ENCODE results near the gene PDIA2. TPM values are rescaled to one million over a fixed set of nuclear protein-coding genes. Genes with fewer than 3 reads are reported as not detected.

PDIA2 gene
- total RNA-seq, 1 donor from 2014 or later: 11.8 TPM

DNA sequence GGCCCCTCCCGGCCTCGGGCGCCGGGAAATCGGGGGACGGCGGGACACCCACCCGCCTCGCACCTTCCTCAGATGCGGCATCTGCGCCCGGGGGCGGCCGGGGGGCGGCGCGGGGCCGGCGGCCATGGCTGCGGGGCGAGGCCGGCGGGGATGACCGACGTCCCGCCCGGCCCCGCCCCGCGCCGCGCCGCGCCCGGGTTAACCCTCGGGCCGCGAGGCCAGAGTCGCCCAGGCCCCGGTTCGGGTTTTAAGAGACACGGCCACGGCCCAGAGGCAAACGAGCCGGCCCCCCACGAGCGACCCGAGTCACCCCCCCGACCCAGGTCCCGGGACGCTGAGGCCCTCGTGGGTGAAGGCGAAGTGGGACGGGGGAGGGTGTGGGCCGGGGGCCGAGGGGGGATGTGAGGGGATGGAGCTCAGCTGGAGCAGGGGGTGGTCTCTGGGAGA, 7.2 kb upstream of the PDIA2 start, which contains the start of gene RGS11:
RGS11 (minus strand) TSS at position 159 of the 447 bp plus-strand sequence; CDS start at position 126, 33 bp downstream.
- H3K36me3 Mint-ChIP-seq (ENCODE audit: unreplicated experiment): peaks cover 4% of the 10 kb centered on the region
- TF ChIP-seq, protein P1, sequence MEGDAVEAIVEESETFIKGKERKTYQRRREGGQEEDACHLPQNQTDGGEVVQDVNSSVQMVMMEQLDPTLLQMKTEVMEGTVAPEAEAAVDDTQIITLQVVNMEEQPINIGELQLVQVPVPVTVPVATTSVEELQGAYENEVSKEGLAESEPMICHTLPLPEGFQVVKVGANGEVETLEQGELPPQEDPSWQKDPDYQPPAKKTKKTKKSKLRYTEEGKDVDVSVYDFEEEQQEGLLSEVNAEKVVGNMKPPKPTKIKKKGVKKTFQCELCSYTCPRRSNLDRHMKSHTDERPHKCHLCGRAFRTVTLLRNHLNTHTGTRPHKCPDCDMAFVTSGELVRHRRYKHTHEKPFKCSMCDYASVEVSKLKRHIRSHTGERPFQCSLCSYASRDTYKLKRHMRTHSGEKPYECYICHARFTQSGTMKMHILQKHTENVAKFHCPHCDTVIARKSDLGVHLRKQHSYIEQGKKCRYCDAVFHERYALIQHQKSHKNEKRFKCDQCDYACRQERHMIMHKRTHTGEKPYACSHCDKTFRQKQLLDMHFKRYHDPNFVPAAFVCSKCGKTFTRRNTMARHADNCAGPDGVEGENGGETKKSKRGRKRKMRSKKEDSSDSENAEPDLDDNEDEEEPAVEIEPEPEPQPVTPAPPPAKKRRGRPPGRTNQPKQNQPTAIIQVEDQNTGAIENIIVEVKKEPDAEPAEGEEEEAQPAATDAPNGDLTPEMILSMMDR (IDR thresholded peaks at IDR 0.05; ENCODE audit: partially characterized antibody, unreplicated experiment): no peak
- no peak for DNase-seq
- H3K27ac Mint-ChIP-seq (ENCODE audit: unreplicated experiment): peak within 1 kb of the TSS; percentile 66
- peak within 1 kb of the TSS; percentile 64 for H3K4me3 Mint-ChIP-seq (ENCODE audit: unreplicated experiment)
- H3K27me3 Mint-ChIP-seq (ENCODE audit: unreplicated experiment): peaks cover 9% of the 10 kb centered on the region
- H3K4me1 Mint-ChIP-seq (ENCODE audit: low read depth, unreplicated experiment): peaks cover 1% of the 10 kb centered on the region
- H3K9me3 Mint-ChIP-seq (ENCODE audit: unreplicated experiment): peaks cover 4% of the 10 kb centered on the region

DNA sequence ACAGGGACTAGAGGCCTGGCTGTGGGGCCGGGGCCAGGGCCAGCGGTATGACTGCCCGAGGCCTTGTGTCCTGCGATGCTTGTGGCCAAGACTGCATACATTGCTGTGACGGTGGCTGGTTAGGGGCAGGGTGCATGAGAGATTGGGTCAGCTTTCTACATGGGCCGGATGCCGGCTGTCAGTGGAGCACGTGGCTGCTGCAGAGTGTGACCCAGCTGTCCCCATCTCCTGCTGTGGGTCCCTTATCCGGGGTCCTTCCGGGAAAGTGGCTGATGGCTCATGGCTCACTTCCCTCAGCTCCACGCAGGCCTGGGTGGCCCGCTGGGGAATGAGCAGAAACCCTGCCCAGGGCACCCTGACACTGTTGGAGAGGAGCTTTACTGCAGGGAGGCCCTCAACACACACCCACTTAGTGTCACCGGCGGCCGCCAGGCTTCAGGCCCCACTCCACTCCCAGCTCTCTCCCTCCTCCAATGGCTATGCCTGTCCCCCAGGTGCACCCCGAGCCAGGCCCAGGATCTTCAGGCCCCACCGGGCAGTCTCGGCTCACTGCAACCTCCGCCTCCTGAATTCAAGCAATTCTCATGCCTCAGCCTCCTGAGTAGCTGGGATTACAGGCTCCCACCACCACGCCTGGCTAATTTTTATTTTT, 6.4 kb upstream of the PDIA2 start:
- H3K4me3 Mint-ChIP-seq (ENCODE audit: unreplicated experiment): peak overlapping the region; percentile 64
- peaks cover 4% of the 10 kb centered on the region for H3K9me3 Mint-ChIP-seq (ENCODE audit: unreplicated experiment)
- H3K36me3 Mint-ChIP-seq (ENCODE audit: unreplicated experiment): peaks cover 4% of the 10 kb centered on the region
- DNase-seq: no peak
- H3K4me1 Mint-ChIP-seq (ENCODE audit: low read depth, unreplicated experiment): peaks cover 1% of the 10 kb centered on the region
- peaks cover 9% of the 10 kb centered on the region for H3K27me3 Mint-ChIP-seq (ENCODE audit: unreplicated experiment)
- TF ChIP-seq, protein P1 (IDR thresholded peaks at IDR 0.05; ENCODE audit: partially characterized antibody, unreplicated experiment): no peak
- H3K27ac Mint-ChIP-seq (ENCODE audit: unreplicated experiment): peak overlapping the region; percentile 66

DNA sequence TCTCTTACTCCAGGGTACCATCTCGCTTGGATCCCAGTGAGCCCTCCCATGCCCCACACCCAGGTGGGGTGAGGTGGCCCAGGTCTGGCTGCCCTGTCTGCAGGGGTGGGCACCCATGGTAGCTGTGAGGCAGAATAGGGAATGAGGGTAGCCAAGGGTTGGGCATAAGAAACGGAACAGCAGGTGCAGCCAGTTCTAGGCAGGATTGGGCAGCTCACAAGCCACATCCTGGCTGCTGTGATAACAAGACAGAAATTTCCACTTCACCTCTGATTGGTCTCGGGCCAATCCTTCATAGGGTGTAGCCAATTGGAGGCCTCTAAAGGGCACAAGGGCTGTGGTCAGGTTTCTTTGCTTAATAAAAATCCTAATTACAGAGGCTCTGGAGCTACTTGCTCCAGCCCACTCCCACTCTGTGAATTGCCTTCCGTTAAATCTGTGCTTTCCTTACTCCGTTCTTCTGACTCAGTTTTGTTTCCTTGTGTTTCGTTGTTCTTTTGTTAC, 4.0 kb upstream of the PDIA2 start:
- Mint-ChIP-seq H3K4me1 (ENCODE audit: low read depth, unreplicated experiment) (no peaks in the 10 kb centered on the region), H3K27ac (ENCODE audit: unreplicated experiment) (peak overlapping the region; percentile 44), H3K9me3 (ENCODE audit: unreplicated experiment) (peaks cover 4% of the 10 kb centered on the region), H3K27me3 (ENCODE audit: unreplicated experiment) (peaks cover 9% of the 10 kb centered on the region), H3K4me3 (ENCODE audit: unreplicated experiment) (no peak overlapping the region), H3K36me3 (ENCODE audit: unreplicated experiment) (no peaks in the 10 kb centered on the region)
- DNase-seq: no peak
- TF ChIP-seq, protein P1 (IDR thresholded peaks at IDR 0.05; ENCODE audit: partially characterized antibody, unreplicated experiment): no peak

DNA sequence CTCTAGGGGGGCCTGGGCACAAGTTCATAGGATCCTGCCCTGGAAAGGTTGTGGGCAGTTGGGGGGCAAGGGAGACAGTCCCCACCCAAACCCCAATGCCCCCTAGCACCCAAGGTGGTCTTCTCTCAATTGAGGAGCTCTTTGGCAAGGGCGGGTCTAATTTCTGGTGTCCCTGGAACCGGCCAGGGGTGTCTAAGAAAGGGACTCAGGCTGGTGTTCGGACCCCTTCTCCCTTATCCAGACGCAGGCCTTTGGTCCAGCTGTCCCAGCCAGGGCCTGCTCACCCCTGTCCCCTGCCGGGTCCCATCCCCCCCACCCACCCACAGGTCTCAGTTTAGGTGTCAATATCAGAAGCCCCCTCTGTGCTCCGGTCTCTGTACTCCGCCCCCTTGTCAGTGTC, 3.4 kb upstream of the PDIA2 start:
- Mint-ChIP-seq H3K27ac (ENCODE audit: unreplicated experiment) (no peak overlapping the region), H3K4me3 (ENCODE audit: unreplicated experiment) (no peak overlapping the region), H3K36me3 (ENCODE audit: unreplicated experiment) (no peaks in the 10 kb centered on the region), H3K4me1 (ENCODE audit: low read depth, unreplicated experiment) (no peaks in the 10 kb centered on the region), H3K9me3 (ENCODE audit: unreplicated experiment) (peaks cover 4% of the 10 kb centered on the region), H3K27me3 (ENCODE audit: unreplicated experiment) (peaks cover 11% of the 10 kb centered on the region)
- TF ChIP-seq, protein P1 (IDR thresholded peaks at IDR 0.05; ENCODE audit: partially characterized antibody, unreplicated experiment): no peak
- DNase-seq: no peak

DNA sequence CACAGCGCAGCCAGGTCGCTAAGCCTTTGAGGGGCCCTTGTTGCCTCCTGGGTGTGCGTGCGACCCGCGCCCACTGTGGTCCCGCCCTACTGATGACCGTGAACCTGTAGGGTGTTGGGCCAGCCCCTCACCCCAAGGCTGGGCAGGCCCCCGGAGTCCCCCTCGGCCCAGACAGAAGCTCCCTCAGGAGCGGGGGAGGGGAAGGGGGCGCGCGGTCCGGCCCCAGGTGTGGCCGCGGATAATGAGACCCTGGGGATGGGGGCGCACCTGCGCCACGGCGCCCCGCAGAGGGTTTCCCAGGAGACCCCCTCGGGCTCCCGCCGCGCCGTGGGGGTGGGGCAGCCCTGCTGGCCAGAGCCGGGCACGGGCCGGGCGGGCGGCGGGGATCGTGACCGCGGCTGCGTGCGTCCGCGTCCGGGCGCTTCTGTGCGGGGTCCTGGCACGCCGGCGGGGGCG, 2.9 kb upstream of the PDIA2 start:
- peaks cover 11% of the 10 kb centered on the region for H3K27me3 Mint-ChIP-seq (ENCODE audit: unreplicated experiment)
- no peaks in the 10 kb centered on the region for H3K36me3 Mint-ChIP-seq (ENCODE audit: unreplicated experiment)
- H3K27ac Mint-ChIP-seq (ENCODE audit: unreplicated experiment): no peak overlapping the region
- no peak overlapping the region for H3K4me3 Mint-ChIP-seq (ENCODE audit: unreplicated experiment)
- H3K4me1 Mint-ChIP-seq (ENCODE audit: low read depth, unreplicated experiment): no peaks in the 10 kb centered on the region
- DNase-seq: no peak
- TF ChIP-seq, protein P1 (IDR thresholded peaks at IDR 0.05; ENCODE audit: partially characterized antibody, unreplicated experiment): no peak
- peaks cover 4% of the 10 kb centered on the region for H3K9me3 Mint-ChIP-seq (ENCODE audit: unreplicated experiment)
